ENCODE data around the gene DPP6.

Gene DPP6

GRCh38 chr7:154530136-154530535 is 477.9 kb downstream of the DPP6 start:
- no peak overlapping the region for H3K27ac ChIP-seq
- no peak for TF ChIP-seq CTCF (conservative IDR thresholded peaks at IDR 0.05)

DNA sequence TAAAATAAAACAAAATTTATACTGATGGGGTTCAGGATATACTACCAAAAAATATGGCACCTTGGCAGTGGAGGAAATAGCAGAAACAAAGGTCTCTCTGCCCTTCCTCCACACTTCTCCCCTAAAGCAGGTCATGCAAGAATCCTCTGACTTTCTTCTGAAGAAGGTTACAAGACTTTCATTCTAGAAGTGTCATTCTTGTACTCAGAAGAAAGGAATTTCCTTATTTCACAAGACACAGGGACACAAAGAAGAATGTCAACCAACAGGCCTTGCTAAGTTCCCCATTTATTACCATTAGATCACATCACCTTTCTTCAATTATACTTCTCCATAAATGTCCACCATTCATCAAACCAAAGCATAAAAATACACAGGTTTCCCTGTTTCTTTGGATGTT is 480.6 kb downstream of the DPP6 start:
- no peak for TF ChIP-seq CTCF (conservative IDR thresholded peaks at IDR 0.05)
- no peak overlapping the region for H3K27ac ChIP-seq

GRCh38 chr7:154540596-154540995 is 488.4 kb downstream of the DPP6 start:
- TF ChIP-seq CTCF (conservative IDR thresholded peaks at IDR 0.05): no peak
- no peak overlapping the region for H3K27ac ChIP-seq

GRCh38 chr7:154541606-154542005 is 489.4 kb downstream of the DPP6 start:
- no peak for TF ChIP-seq CTCF (conservative IDR thresholded peaks at IDR 0.05)
- H3K27ac ChIP-seq: no peak overlapping the region

DNA sequence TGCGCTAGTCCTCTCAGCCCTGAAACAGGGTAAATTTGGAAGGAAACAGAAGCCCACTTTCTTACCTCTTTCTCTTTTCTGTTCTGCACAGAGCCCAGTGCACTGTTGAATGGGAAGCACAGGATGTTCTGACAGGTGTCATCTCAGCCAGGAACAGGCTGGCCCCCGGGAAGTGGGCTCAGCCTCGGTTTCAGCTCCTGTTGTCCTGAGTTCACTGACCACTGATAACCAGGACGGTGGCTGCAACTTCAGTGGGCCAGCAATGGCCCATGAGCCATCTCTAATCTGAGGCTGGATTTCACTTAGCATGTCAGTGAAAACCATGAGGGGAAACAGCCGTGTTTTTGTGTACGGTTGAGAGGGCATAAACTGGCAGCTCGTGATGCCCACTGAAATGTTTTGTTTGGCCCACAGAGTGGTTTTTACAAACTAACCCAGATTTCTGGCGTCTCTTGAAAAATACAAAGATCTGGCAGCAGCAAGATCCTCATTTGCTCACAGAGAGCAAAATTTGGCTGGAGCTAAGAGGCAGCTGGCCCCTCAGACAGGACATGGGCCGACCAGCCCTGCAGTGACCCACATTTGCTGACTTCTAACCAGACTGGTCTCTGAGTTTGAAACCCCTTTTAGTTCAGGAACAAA is 494.9 kb downstream of the DPP6 start:
- H3K27ac ChIP-seq: no peak overlapping the region
- no peak for TF ChIP-seq CTCF (conservative IDR thresholded peaks at IDR 0.05)

DNA sequence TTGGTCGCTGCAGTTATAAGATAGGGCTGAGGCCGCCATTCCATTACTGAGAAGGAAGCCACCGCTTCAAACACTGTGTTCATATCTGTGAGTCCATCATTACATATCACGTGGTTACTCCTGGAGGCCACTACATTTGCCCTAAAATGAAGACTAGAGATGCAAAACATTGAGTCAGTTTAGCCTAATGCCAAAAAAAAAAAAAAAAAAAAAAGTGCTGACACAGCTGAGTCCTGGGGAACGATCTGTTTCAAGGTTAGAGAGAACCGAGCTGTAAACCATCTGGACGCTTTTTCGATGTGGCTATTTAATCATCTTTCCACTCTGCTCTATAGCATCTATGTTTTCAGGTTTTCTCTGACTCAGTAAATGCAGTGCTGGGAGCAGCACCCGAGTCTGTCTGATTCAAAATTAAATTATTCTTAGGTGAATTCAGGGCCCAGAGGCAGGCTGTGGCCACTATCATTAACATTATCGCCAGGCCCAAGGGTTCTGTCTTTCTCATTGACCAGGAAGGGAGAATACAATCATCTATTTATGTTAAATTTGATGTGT is 501.6 kb downstream of the DPP6 start:
- TF ChIP-seq CTCF (conservative IDR thresholded peaks at IDR 0.05): no peak
- H3K27ac ChIP-seq: no peak overlapping the region

GRCh38 chr7:154559454-154559853 is 507.3 kb downstream of the DPP6 start:
- TF ChIP-seq CTCF (conservative IDR thresholded peaks at IDR 0.05): no peak
- H3K27ac ChIP-seq: no peak overlapping the region

Measured in VCaP (cell line).